ENCODE results near the gene HNRNPA1.

Gene HNRNPA1

GRCh38 chr12:54258201-54258681 lies 22.3 kb upstream of the HNRNPA1 start:
- Histone ChIP-seq H3K27me3 (ENCODE audit: control insufficient read depth, insufficient read depth, low read length) (no peaks in the 10 kb centered on the region), H3K4me3 (ENCODE audit: low read length) (no peak overlapping the region), H3K4me1 (ENCODE audit: control insufficient read depth, insufficient read depth, low read length) (peaks cover 11% of the 10 kb centered on the region), H3K9me3 (ENCODE audit: control insufficient read depth, low read length) (no peaks in the 10 kb centered on the region), H3K36me3 (ENCODE audit: control insufficient read depth, insufficient read depth, low read length) (no peaks in the 10 kb centered on the region), H3K9ac (ENCODE audit: low read length) (no peak overlapping the region)

DNA sequence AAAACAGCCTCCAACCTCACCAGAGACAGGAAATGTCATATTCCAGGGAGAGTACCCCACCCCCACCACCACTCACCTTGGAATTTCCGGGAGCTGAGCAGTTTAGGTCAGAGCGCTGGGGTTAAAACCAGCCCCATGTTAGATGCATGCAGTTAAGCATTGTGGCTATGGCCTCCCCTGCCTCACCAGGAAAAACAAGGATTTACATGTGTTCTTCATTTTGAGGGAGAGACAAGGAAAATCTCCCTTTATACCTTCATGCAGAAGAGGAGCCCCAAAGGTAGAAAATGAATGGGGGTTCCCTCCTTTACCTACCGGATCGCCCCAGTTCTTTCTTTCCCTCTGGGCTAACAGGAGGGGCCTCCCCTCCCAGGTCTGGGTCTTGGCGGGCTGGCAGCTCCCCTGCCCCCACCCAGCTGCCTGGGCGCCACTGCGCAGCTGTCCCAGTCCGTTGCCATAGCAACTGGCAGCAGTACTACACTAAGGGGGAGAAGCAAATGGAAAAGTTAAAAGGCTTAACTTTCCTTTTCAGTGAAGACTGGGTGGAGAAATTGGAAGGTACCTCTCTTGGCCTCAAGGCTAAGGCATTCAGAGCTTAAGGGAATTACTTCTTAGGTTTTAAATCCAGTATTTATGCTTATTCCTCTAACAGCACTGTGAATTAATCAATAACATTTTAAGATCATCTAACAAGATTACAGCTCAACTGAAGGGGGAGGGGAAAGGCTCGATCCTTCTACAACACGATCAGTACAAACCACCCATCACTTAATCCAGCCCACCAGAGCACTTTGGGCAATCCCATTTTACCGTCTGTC lies 21.1 kb upstream of the HNRNPA1 start:
- Histone ChIP-seq H3K36me3 (ENCODE audit: control insufficient read depth, insufficient read depth, low read length) (no peaks in the 10 kb centered on the region), H3K4me1 (ENCODE audit: control insufficient read depth, insufficient read depth, low read length) (peaks cover 11% of the 10 kb centered on the region), H3K4me3 (ENCODE audit: low read length) (peak overlapping the region; percentile 45), H3K27me3 (ENCODE audit: control insufficient read depth, insufficient read depth, low read length) (no peaks in the 10 kb centered on the region), H3K9ac (ENCODE audit: low read length) (peak overlapping the region; percentile 76), H3K9me3 (ENCODE audit: control insufficient read depth, low read length) (no peaks in the 10 kb centered on the region)

DNA sequence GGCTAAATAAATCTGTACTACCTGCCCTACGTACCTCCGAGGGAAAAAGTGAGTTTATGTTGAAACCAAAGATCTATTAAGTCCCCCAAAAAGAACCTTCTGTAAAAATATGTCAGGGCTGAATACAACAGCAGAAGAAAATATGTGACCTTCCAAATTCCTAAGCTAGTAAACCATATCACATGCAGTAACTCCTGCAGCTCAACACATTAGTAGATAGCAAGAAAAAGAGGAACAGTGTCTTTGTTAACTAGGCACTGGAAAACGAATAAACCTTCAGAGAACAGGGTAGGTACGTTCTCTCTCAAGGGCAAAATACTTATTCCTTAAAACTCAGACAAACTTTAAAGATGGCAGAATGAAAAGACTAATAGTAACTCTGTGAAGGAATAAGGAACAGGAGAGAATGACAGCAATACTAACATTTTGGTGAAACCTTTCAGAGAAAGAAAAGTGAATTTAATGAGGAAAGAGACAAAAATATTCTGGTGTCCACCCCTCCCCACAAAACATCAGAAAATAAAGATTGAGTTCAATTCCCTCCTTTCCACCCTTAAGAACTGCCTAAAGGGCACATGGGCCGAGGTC lies 18.6 kb upstream of the HNRNPA1 start:
- H3K27me3 ChIP-seq (ENCODE audit: control insufficient read depth, insufficient read depth, low read length): no peaks in the 10 kb centered on the region
- no peaks in the 10 kb centered on the region for H3K36me3 ChIP-seq (ENCODE audit: control insufficient read depth, insufficient read depth, low read length)
- no peak overlapping the region for H3K4me3 ChIP-seq (ENCODE audit: low read length)
- peaks cover 11% of the 10 kb centered on the region for H3K4me1 ChIP-seq (ENCODE audit: control insufficient read depth, insufficient read depth, low read length)
- no peaks in the 10 kb centered on the region for H3K9me3 ChIP-seq (ENCODE audit: control insufficient read depth, low read length)
- no peak overlapping the region for H3K9ac ChIP-seq (ENCODE audit: low read length)

- Histone ChIP-seq H3K4me1 (ENCODE audit: control insufficient read depth, insufficient read depth, low read length) (peaks cover 11% of the 10 kb centered on the region), H3K27me3 (ENCODE audit: control insufficient read depth, insufficient read depth, low read length) (no peaks in the 10 kb centered on the region), H3K36me3 (ENCODE audit: control insufficient read depth, insufficient read depth, low read length) (no peaks in the 10 kb centered on the region), H3K9me3 (ENCODE audit: control insufficient read depth, low read length) (no peaks in the 10 kb centered on the region), H3K9ac (ENCODE audit: low read length) (no peak overlapping the region), H3K4me3 (ENCODE audit: low read length) (no peak overlapping the region)
Observed at GRCh38 chr12:54262403-54262925, 18.1 kb upstream of the HNRNPA1 start.

DNA sequence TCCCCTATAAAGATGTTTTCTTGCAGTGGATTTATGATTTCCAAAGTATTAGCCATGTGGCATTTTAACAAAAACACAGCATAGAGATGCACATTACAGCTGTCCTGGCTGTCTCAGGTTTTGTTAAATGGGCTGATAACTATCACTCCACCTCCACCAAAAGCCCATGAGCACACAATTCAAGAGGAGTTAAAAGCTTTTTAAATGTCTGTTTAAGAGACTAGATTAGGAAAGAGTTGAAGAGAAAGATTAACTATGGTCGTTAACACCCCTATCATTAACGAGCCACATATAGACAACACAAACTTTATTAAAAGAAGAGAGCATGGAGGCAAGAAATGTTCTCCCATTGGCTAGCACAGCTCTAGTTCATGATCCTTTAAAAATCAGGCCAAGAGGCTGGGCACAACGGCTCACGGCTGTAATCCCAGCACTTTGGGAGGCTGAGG lies 15.1 kb upstream of the HNRNPA1 start:
- Histone ChIP-seq H3K4me3 (ENCODE audit: low read length) (no peak overlapping the region), H3K9ac (ENCODE audit: low read length) (no peak overlapping the region), H3K36me3 (ENCODE audit: control insufficient read depth, insufficient read depth, low read length) (no peaks in the 10 kb centered on the region), H3K9me3 (ENCODE audit: control insufficient read depth, low read length) (no peaks in the 10 kb centered on the region), H3K4me1 (ENCODE audit: control insufficient read depth, insufficient read depth, low read length) (no peaks in the 10 kb centered on the region), H3K27me3 (ENCODE audit: control insufficient read depth, insufficient read depth, low read length) (no peaks in the 10 kb centered on the region)

GRCh38 chr12:54266852-54267251 lies 13.7 kb upstream of the HNRNPA1 start:
- Histone ChIP-seq H3K36me3 (ENCODE audit: control insufficient read depth, insufficient read depth, low read length) (no peaks in the 10 kb centered on the region), H3K4me3 (ENCODE audit: low read length) (no peak overlapping the region), H3K9me3 (ENCODE audit: control insufficient read depth, low read length) (no peaks in the 10 kb centered on the region), H3K4me1 (ENCODE audit: control insufficient read depth, insufficient read depth, low read length) (no peaks in the 10 kb centered on the region), H3K27me3 (ENCODE audit: control insufficient read depth, insufficient read depth, low read length) (no peaks in the 10 kb centered on the region), H3K9ac (ENCODE audit: low read length) (no peak overlapping the region)

- Histone ChIP-seq H3K4me1 (ENCODE audit: control insufficient read depth, insufficient read depth, low read length) (no peaks in the 10 kb centered on the region), H3K4me3 (ENCODE audit: low read length) (no peak overlapping the region), H3K36me3 (ENCODE audit: control insufficient read depth, insufficient read depth, low read length) (no peaks in the 10 kb centered on the region), H3K9me3 (ENCODE audit: control insufficient read depth, low read length) (no peaks in the 10 kb centered on the region), H3K9ac (ENCODE audit: low read length) (no peak overlapping the region), H3K27me3 (ENCODE audit: control insufficient read depth, insufficient read depth, low read length) (no peaks in the 10 kb centered on the region)
Observed at GRCh38 chr12:54270345-54270744, 10.2 kb upstream of the HNRNPA1 start.

- no peaks in the 10 kb centered on the region for H3K4me1 ChIP-seq (ENCODE audit: control insufficient read depth, insufficient read depth, low read length)
- H3K4me3 ChIP-seq (ENCODE audit: low read length): no peak overlapping the region
- H3K9ac ChIP-seq (ENCODE audit: low read length): no peak overlapping the region
- no peaks in the 10 kb centered on the region for H3K9me3 ChIP-seq (ENCODE audit: control insufficient read depth, low read length)
- H3K36me3 ChIP-seq (ENCODE audit: control insufficient read depth, insufficient read depth, low read length): no peaks in the 10 kb centered on the region
- H3K27me3 ChIP-seq (ENCODE audit: control insufficient read depth, insufficient read depth, low read length): no peaks in the 10 kb centered on the region
Observed at GRCh38 chr12:54272214-54272613, 8.3 kb upstream of the HNRNPA1 start.

GRCh38 chr12:54273981-54274380 lies 6.5 kb upstream of the HNRNPA1 start:
- Histone ChIP-seq H3K4me1 (ENCODE audit: control insufficient read depth, insufficient read depth, low read length) (peaks cover 8% of the 10 kb centered on the region), H3K36me3 (ENCODE audit: control insufficient read depth, insufficient read depth, low read length) (no peaks in the 10 kb centered on the region), H3K9me3 (ENCODE audit: control insufficient read depth, low read length) (no peaks in the 10 kb centered on the region), H3K27me3 (ENCODE audit: control insufficient read depth, insufficient read depth, low read length) (no peaks in the 10 kb centered on the region), H3K4me3 (ENCODE audit: low read length) (no peak overlapping the region), H3K9ac (ENCODE audit: low read length) (no peak overlapping the region)

GRCh38 chr12:54276368-54276767 lies 4.2 kb upstream of the HNRNPA1 start:
- Histone ChIP-seq H3K36me3 (ENCODE audit: control insufficient read depth, insufficient read depth, low read length) (no peaks in the 10 kb centered on the region), H3K4me3 (ENCODE audit: low read length) (no peak overlapping the region), H3K4me1 (ENCODE audit: control insufficient read depth, insufficient read depth, low read length) (peaks cover 8% of the 10 kb centered on the region), H3K9me3 (ENCODE audit: control insufficient read depth, low read length) (no peaks in the 10 kb centered on the region), H3K9ac (ENCODE audit: low read length) (no peak overlapping the region), H3K27me3 (ENCODE audit: control insufficient read depth, insufficient read depth, low read length) (no peaks in the 10 kb centered on the region)

GRCh38 chr12:54277823-54278276 lies 2.7 kb upstream of the HNRNPA1 start:
- H3K9ac ChIP-seq (ENCODE audit: low read length): peak overlapping the region; percentile 73
- no peaks in the 10 kb centered on the region for H3K36me3 ChIP-seq (ENCODE audit: control insufficient read depth, insufficient read depth, low read length)
- H3K9me3 ChIP-seq (ENCODE audit: control insufficient read depth, low read length): no peaks in the 10 kb centered on the region
- H3K4me3 ChIP-seq (ENCODE audit: low read length): no peak overlapping the region
- no peaks in the 10 kb centered on the region for H3K27me3 ChIP-seq (ENCODE audit: control insufficient read depth, insufficient read depth, low read length)
- peaks cover 9% of the 10 kb centered on the region for H3K4me1 ChIP-seq (ENCODE audit: control insufficient read depth, insufficient read depth, low read length)

DNA sequence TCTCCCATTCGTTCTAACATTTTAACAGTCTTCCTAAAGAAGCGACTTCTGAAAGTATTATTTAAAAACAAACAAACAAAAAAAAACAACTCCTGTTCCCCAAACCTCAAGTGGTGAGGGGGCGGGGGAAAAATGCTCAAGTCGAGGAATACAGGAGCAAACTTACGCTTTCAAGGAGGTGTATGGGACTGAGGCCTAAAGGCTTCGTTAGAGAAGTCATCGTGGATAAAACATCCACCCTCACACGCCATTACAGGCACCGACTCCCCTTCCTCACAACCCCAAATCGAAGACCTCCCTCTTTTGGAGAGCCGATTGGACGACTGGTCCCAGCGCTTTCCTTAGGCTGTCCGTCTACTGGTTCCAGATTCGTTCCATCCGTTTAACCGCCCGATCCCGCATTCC lies 1.3 kb upstream of the HNRNPA1 start:
- no peaks in the 10 kb centered on the region for H3K27me3 ChIP-seq (ENCODE audit: control insufficient read depth, insufficient read depth, low read length)
- peaks cover 22% of the 10 kb centered on the region for H3K4me1 ChIP-seq (ENCODE audit: control insufficient read depth, insufficient read depth, low read length)
- peak overlapping the region; percentile 73 for H3K9ac ChIP-seq (ENCODE audit: low read length)
- peaks cover 10% of the 10 kb centered on the region for H3K36me3 ChIP-seq (ENCODE audit: control insufficient read depth, insufficient read depth, low read length)
- peak overlapping the region; percentile 42 for H3K4me3 ChIP-seq (ENCODE audit: low read length)
- H3K9me3 ChIP-seq (ENCODE audit: control insufficient read depth, low read length): no peaks in the 10 kb centered on the region
